HG02678 (cell line): ENCODE results near the gene DPCD.

Source experiments
- ATAC-seq: cut with Tn5 transposase; IDR thresholded peaks from one replicate; pipeline ENCODE4 v1.9.1; 2021; ENCODE audit warnings: mild to moderate bottlenecking, moderate library complexity; ENCODE audit not compliant: unreplicated experiment

DPCD gene

GRCh38 chr10:101566333-101567164 lies 21.6 kb upstream of the DPCD start:
- no peak for ATAC-seq

- no peak for ATAC-seq
Measured at GRCh38 chr10:101567165-101568006, 20.7 kb upstream of the DPCD start.

GRCh38 chr10:101568054-101568745 lies 19.9 kb upstream of the DPCD start:
- no peak for ATAC-seq

- ATAC-seq, result no peak
Measured at GRCh38 chr10:101569323-101569621, 18.8 kb upstream of the DPCD start.

- ATAC-seq, result peak; percentile 67
Measured at GRCh38 chr10:101569622-101570427, 18.3 kb upstream of the DPCD start.

- ATAC-seq, result no peak
Measured at GRCh38 chr10:101570428-101571270, 17.5 kb upstream of the DPCD start.

- no peak for ATAC-seq
Measured at GRCh38 chr10:101571271-101571925, 16.7 kb upstream of the DPCD start.

- ATAC-seq, result no peak
Measured at GRCh38 chr10:101572126-101572525, 16.0 kb upstream of the DPCD start.

GRCh38 chr10:101572785-101573184 lies 15.3 kb upstream of the DPCD start:
- ATAC-seq, result no peak

GRCh38 chr10:101573885-101574753 lies 14.0 kb upstream of the DPCD start:
- ATAC-seq, result no peak

GRCh38 chr10:101575091-101575490 lies 13.0 kb upstream of the DPCD start:
- no peak for ATAC-seq

GRCh38 chr10:101575580-101576210 lies 12.4 kb upstream of the DPCD start:
- ATAC-seq, result no peak

- ATAC-seq, result no peak
Measured at GRCh38 chr10:101576211-101576863, 11.8 kb upstream of the DPCD start.

- ATAC-seq, result no peak
Measured at GRCh38 chr10:101577121-101577871, 10.8 kb upstream of the DPCD start.

- ATAC-seq, result no peak
Measured at GRCh38 chr10:101578192-101578591, 9.9 kb upstream of the DPCD start.

GRCh38 chr10:101578803-101579515 lies 9.2 kb upstream of the DPCD start:
- no peak for ATAC-seq
